Neuron (in vitro differentiated cells): ENCODE measurements around the gene SP100.

ENCODE experiments used
- H2AFZ ChIP-seq: one replicate; pipeline ENCODE4 v1.6.1; 2013; ENCODE audit warnings: low read depth, mild to moderate bottlenecking, inconsistent platforms, low read length, moderate library complexity
- H3K27me3 ChIP-seq: one replicate; pipeline ENCODE4 v1.6.1; 2013; ENCODE audit warnings: low read length; ENCODE audit not compliant: insufficient read depth
- H3K36me3 ChIP-seq: one replicate; pipeline ENCODE4 v1.6.1; 2013; ENCODE audit warnings: low read length; ENCODE audit not compliant: insufficient read depth
- H3K4me1 ChIP-seq: one replicate; pipeline ENCODE4 v1.6.1; 2013; ENCODE audit warnings: low read length; ENCODE audit not compliant: insufficient read depth
- H3K4me3 ChIP-seq: 2 replicates; pipeline ENCODE4 v1.5.1; 2013; ENCODE audit warnings: mild to moderate bottlenecking, low read length, moderate library complexity
- H3K9me3 ChIP-seq: one replicate; pipeline ENCODE4 v1.6.1; 2013; ENCODE audit warnings: low read length

The SP100 gene

DNA sequence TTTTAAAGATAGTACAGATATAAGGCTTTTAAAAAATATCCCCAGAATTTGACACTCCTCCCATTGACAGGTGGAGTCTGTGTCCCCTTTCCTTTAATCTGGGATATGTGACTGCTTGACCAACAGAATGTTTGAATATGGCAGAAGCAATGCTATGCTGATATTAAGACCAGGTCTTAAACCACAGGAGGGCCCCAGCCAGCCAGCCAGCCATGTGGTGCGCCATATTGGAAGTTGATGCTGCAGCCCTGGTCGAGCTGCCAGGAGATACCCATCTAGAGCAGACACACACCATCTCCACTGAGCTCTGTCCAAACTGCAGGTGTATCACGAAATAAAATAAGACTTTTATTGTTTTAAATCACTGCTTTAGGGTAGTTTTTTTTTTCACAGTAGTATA is 174.3 kb downstream of the SP100 start:
- H3K4me1 ChIP-seq: no peaks in the 10 kb centered on the region
- no peak overlapping the region for H3K4me3 ChIP-seq
- H3K36me3 ChIP-seq: no peaks in the 10 kb centered on the region
- no peaks in the 10 kb centered on the region for H3K27me3 ChIP-seq
- no peak overlapping the region for H2AFZ ChIP-seq
- no peaks in the 10 kb centered on the region for H3K9me3 ChIP-seq

DNA sequence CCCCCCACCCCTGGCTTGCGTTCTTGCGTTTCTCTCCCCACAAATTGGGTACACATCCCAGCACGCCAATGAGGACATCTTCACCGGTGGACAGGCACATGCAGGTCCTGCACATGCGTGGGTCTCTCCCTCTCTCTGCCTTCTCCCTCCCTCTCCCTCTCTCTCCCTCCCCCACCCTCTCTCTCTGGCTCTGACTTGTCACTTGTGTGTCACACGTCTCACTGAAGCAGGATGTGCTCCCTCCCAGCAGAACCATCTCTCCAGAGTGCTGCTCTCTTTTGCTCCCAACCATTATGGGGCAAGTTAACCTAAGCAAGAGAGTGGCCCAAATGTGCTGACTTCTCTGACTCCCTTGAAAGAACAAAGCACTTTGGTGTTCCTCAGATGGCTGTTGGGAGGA is 175.8 kb downstream of the SP100 start:
- H2AFZ ChIP-seq: no peak overlapping the region
- no peaks in the 10 kb centered on the region for H3K36me3 ChIP-seq
- no peaks in the 10 kb centered on the region for H3K9me3 ChIP-seq
- H3K27me3 ChIP-seq: no peaks in the 10 kb centered on the region
- no peaks in the 10 kb centered on the region for H3K4me1 ChIP-seq
- H3K4me3 ChIP-seq: no peak overlapping the region

DNA sequence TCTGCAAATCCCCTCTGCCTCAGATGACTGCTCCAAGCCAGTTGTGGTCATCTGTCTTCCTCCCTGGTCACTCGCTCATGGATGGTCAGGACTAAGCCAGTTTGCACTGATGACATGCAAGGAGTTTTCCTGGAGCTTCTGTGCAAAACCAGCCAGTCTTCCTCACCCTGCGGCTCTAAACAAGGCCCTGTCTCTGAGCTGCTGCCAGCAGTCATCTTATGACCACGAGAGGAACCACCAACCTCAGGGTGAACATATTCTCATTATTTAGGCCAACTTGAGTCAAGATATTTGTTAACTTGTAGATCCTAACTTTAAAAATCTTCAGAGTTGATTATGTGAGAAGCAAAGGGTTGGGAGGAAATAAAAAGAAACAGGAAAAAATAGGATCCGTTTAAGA is 176.8 kb downstream of the SP100 start:
- no peaks in the 10 kb centered on the region for H3K4me1 ChIP-seq
- H3K9me3 ChIP-seq: no peaks in the 10 kb centered on the region
- H3K36me3 ChIP-seq: no peaks in the 10 kb centered on the region
- no peak overlapping the region for H3K4me3 ChIP-seq
- no peak overlapping the region for H2AFZ ChIP-seq
- H3K27me3 ChIP-seq: no peaks in the 10 kb centered on the region
